ENCODE data around the gene CACNB2. TPM values are rescaled to one million over a fixed set of nuclear protein-coding genes. Genes with fewer than 3 reads are reported as not detected.
"Not testable (repeated sequence)": the region's sequence is repeated elsewhere in the genome, so short reads cannot be mapped to it uniquely, and the experiment has no call there.

The CACNB2 gene
- total and polyA plus RNA-seq, 4 donors: 2.8 to 14.6 (median 7.7) TPM

GRCh38 chr10:18153381-18153780 lies 13.2 kb downstream of the CACNB2 start:
- H3K27me3 ChIP-seq (ENCODE audit: control insufficient read depth in 1 of 2, insufficient read depth in 2 of 2, low read length in 1 of 2); ATAC-seq (ENCODE audit: low FRiP score); intact Hi-C loops (cut with DNase I); H3K27ac ChIP-seq (ENCODE audit: low read depth in 1 of 2, low read length in 2 of 2); H3K4me3 ChIP-seq (ENCODE audit: low read length in 2 of 2); H3K36me3 ChIP-seq (ENCODE audit: control insufficient read depth in 1 of 2, insufficient read depth in 2 of 2, low read length in 1 of 2); H3K9me3 ChIP-seq (ENCODE audit: control insufficient read depth, low read length); DNase-seq; H3K4me1 ChIP-seq (ENCODE audit: control insufficient read depth in 1 of 2, insufficient read depth in 2 of 2, low read length in 2 of 2): not testable (repeated sequence)
- WGBS, 2 donors: 99% methylated on average over 4 of the region's 4 CpGs

- intact Hi-C loops (cut with DNase I): no loop called here
- H3K36me3 ChIP-seq (ENCODE audit: control insufficient read depth in 1 of 2, insufficient read depth in 2 of 2, low read length in 1 of 2): peaks cover 0 to 2% of the 10 kb centered on the region in 2 donors
- DNase-seq (no peak), ATAC-seq (ENCODE audit: low FRiP score) (no peak)
- H3K4me1 ChIP-seq (ENCODE audit: control insufficient read depth in 1 of 2, insufficient read depth in 2 of 2, low read length in 2 of 2): peaks cover 0 to 3% of the 10 kb centered on the region in 2 donors
- H3K9me3 ChIP-seq (ENCODE audit: control insufficient read depth, low read length): no peaks in the 10 kb centered on the region
- H3K27me3 ChIP-seq (ENCODE audit: control insufficient read depth in 1 of 2, insufficient read depth in 2 of 2, low read length in 1 of 2): no peaks in the 10 kb centered on the region
- H3K27ac ChIP-seq (ENCODE audit: low read depth in 1 of 2, low read length in 2 of 2): no peak overlapping the region
- H3K4me3 ChIP-seq (ENCODE audit: low read length in 2 of 2): no peak overlapping the region
These were observed 15.1 kb downstream of the CACNB2 start for GRCh38 chr10:18155321-18155720.

- ATAC-seq (ENCODE audit: low FRiP score); intact Hi-C loops (cut with DNase I); H3K27ac ChIP-seq (ENCODE audit: low read depth in 1 of 2, low read length in 2 of 2); DNase-seq; H3K4me1 ChIP-seq (ENCODE audit: control insufficient read depth in 1 of 2, insufficient read depth in 2 of 2, low read length in 2 of 2); H3K36me3 ChIP-seq (ENCODE audit: control insufficient read depth in 1 of 2, insufficient read depth in 2 of 2, low read length in 1 of 2); H3K9me3 ChIP-seq (ENCODE audit: control insufficient read depth, low read length); H3K27me3 ChIP-seq (ENCODE audit: control insufficient read depth in 1 of 2, insufficient read depth in 2 of 2, low read length in 1 of 2); H3K4me3 ChIP-seq (ENCODE audit: low read length in 2 of 2): not testable (repeated sequence)
- WGBS, 2 donors: 91 to 94% methylated on average over 8 of the region's 8 CpGs
These were observed 16.6 kb downstream of the CACNB2 start for GRCh38 chr10:18156797-18157196.

- DNase-seq: no peak
- H3K4me3 ChIP-seq (ENCODE audit: low read length in 2 of 2): no peak overlapping the region
- ATAC-seq (ENCODE audit: low FRiP score): no peak
- WGBS, 2 donors: 3 to 10% methylated on average over 3 of the region's 3 CpGs
- intact Hi-C loops (cut with DNase I): no loop called here
- no peaks in the 10 kb centered on the region for H3K27me3 ChIP-seq (ENCODE audit: control insufficient read depth in 1 of 2, insufficient read depth in 2 of 2, low read length in 1 of 2)
- no peaks in the 10 kb centered on the region for H3K9me3 ChIP-seq (ENCODE audit: control insufficient read depth, low read length)
- H3K36me3 ChIP-seq (ENCODE audit: control insufficient read depth in 1 of 2, insufficient read depth in 2 of 2, low read length in 1 of 2): no peaks in the 10 kb centered on the region
- no peak overlapping the region for H3K27ac ChIP-seq (ENCODE audit: low read depth in 1 of 2, low read length in 2 of 2)
- peaks cover 0 to 3% of the 10 kb centered on the region in 2 donors for H3K4me1 ChIP-seq (ENCODE audit: control insufficient read depth in 1 of 2, insufficient read depth in 2 of 2, low read length in 2 of 2)
These were observed 17.7 kb downstream of the CACNB2 start for GRCh38 chr10:18157881-18158280.

GRCh38 chr10:18158773-18159265 lies 18.6 kb downstream of the CACNB2 start:
- WGBS, 2 donors: 14 to 34% methylated on average over 2 of the region's 2 CpGs
- intact Hi-C loops (cut with DNase I): no loop called here
- Histone ChIP-seq H3K9me3 (ENCODE audit: control insufficient read depth, low read length) (no peaks in the 10 kb centered on the region), H3K36me3 (ENCODE audit: control insufficient read depth in 1 of 2, insufficient read depth in 2 of 2, low read length in 1 of 2) (no peaks in the 10 kb centered on the region), H3K27ac (ENCODE audit: low read depth in 1 of 2, low read length in 2 of 2) (no peak overlapping the region), H3K4me1 (ENCODE audit: control insufficient read depth in 1 of 2, insufficient read depth in 2 of 2, low read length in 2 of 2) (peaks cover 0 to 3% of the 10 kb centered on the region in 2 donors), H3K4me3 (ENCODE audit: low read length in 2 of 2) (no peak overlapping the region), H3K27me3 (ENCODE audit: control insufficient read depth in 1 of 2, insufficient read depth in 2 of 2, low read length in 1 of 2) (no peaks in the 10 kb centered on the region)
- peak; percentile 42 for ATAC-seq (ENCODE audit: low FRiP score)
- DNase-seq: no peak

- intact Hi-C loops (cut with DNase I): no loop called here
- no peak for DNase-seq
- Histone ChIP-seq H3K36me3 (ENCODE audit: control insufficient read depth in 1 of 2, insufficient read depth in 2 of 2, low read length in 1 of 2) (no peaks in the 10 kb centered on the region), H3K27ac (ENCODE audit: low read depth in 1 of 2, low read length in 2 of 2) (no peak overlapping the region), H3K4me3 (ENCODE audit: low read length in 2 of 2) (no peak overlapping the region), H3K4me1 (ENCODE audit: control insufficient read depth in 1 of 2, insufficient read depth in 2 of 2, low read length in 2 of 2) (peaks cover 0 to 3% of the 10 kb centered on the region in 2 donors), H3K9me3 (ENCODE audit: control insufficient read depth, low read length) (no peaks in the 10 kb centered on the region), H3K27me3 (ENCODE audit: control insufficient read depth in 1 of 2, insufficient read depth in 2 of 2, low read length in 1 of 2) (no peaks in the 10 kb centered on the region)
- no peak for ATAC-seq (ENCODE audit: low FRiP score)
- 59 to 62% methylated on average over 5 of the region's 5 CpGs for WGBS, 2 donors
These were observed 19.3 kb downstream of the CACNB2 start for GRCh38 chr10:18159557-18159956.

GRCh38 chr10:18162021-18162627 lies 21.9 kb downstream of the CACNB2 start:
- Histone ChIP-seq H3K9me3 (ENCODE audit: control insufficient read depth, low read length) (no peaks in the 10 kb centered on the region), H3K36me3 (ENCODE audit: control insufficient read depth in 1 of 2, insufficient read depth in 2 of 2, low read length in 1 of 2) (no peaks in the 10 kb centered on the region), H3K4me3 (ENCODE audit: low read length in 2 of 2) (no peak overlapping the region), H3K27me3 (ENCODE audit: control insufficient read depth in 1 of 2, insufficient read depth in 2 of 2, low read length in 1 of 2) (no peaks in the 10 kb centered on the region), H3K27ac (ENCODE audit: low read depth in 1 of 2, low read length in 2 of 2) (no peak overlapping the region), H3K4me1 (ENCODE audit: control insufficient read depth in 1 of 2, insufficient read depth in 2 of 2, low read length in 2 of 2) (peaks cover 0 to 3% of the 10 kb centered on the region in 2 donors)
- 69 to 84% methylated on average over 7 of the region's 7 CpGs for WGBS, 2 donors
- intact Hi-C loops (cut with DNase I): no loop called here
- ATAC-seq (ENCODE audit: low FRiP score): no peak
- no peak for DNase-seq

- Histone ChIP-seq H3K4me3 (ENCODE audit: low read length in 2 of 2) (no peak overlapping the region), H3K9me3 (ENCODE audit: control insufficient read depth, low read length) (no peaks in the 10 kb centered on the region), H3K27me3 (ENCODE audit: control insufficient read depth in 1 of 2, insufficient read depth in 2 of 2, low read length in 1 of 2) (no peaks in the 10 kb centered on the region), H3K27ac (ENCODE audit: low read depth in 1 of 2, low read length in 2 of 2) (no peak overlapping the region), H3K36me3 (ENCODE audit: control insufficient read depth in 1 of 2, insufficient read depth in 2 of 2, low read length in 1 of 2) (no peaks in the 10 kb centered on the region), H3K4me1 (ENCODE audit: control insufficient read depth in 1 of 2, insufficient read depth in 2 of 2, low read length in 2 of 2) (peaks cover 0 to 2% of the 10 kb centered on the region in 2 donors)
- intact Hi-C loops (cut with DNase I): no loop called here
- ATAC-seq (ENCODE audit: low FRiP score): no peak
- 59 to 66% methylated on average over 4 of the region's 4 CpGs for WGBS, 2 donors
- no peak for DNase-seq
These were observed 23.9 kb downstream of the CACNB2 start for GRCh38 chr10:18164093-18164492.

- Histone ChIP-seq H3K4me1 (ENCODE audit: control insufficient read depth in 1 of 2, insufficient read depth in 2 of 2, low read length in 2 of 2) (no peaks in the 10 kb centered on the region), H3K4me3 (ENCODE audit: low read length in 2 of 2) (no peak overlapping the region), H3K9me3 (ENCODE audit: control insufficient read depth, low read length) (no peaks in the 10 kb centered on the region), H3K36me3 (ENCODE audit: control insufficient read depth in 1 of 2, insufficient read depth in 2 of 2, low read length in 1 of 2) (no peaks in the 10 kb centered on the region), H3K27ac (ENCODE audit: low read depth in 1 of 2, low read length in 2 of 2) (no peak overlapping the region), H3K27me3 (ENCODE audit: control insufficient read depth in 1 of 2, insufficient read depth in 2 of 2, low read length in 1 of 2) (no peaks in the 10 kb centered on the region)
- ATAC-seq (ENCODE audit: low FRiP score) (no peak), DNase-seq (no peak)
- 36 to 38% methylated on average over 11 of the region's 11 CpGs for WGBS, 2 donors
- intact Hi-C loops (cut with DNase I): no loop called here
These were observed 24.6 kb downstream of the CACNB2 start for GRCh38 chr10:18164748-18165361.

Data from aorta (tissue), 5 donors.